Measurements from ENCODE around the gene FBLIM1.

The FBLIM1 gene

DNA sequence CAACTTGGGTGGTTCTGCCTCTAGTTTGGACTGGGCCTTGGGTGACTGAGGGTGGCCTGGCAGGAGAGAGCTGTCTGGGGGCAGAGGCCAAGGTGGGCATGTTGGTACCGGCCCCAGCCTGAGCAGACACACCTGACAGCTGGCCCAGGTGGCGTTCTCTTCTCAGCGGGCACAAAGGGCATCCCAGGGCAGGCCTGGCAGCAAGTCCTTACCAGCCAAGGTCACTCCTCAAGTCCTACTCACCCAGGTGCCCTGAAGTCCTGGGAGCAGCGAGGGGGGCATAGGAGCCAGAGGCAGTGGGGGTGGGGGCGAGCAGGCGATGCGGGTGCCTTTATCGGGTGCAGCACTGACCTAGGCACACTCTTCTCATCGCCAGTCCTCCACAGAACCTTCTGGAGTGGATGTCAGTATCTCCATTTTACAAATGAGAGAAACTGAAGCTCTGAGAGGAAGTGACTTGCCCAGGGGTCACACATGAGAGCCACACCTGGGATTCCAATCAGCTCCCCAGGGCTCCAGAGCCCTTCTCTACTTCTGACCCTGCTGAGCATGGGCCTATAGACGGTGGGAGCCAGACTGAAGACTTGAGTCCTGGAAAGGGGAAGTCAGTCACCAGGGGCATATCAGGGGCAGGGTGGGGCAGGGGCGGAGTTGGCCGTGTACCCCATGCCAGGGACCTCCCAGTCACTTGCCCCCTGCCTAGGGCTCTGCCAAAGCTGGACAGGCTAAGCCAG lies 23.1 kb upstream of the FBLIM1 start:
- TF ChIP-seq, protein P1, sequence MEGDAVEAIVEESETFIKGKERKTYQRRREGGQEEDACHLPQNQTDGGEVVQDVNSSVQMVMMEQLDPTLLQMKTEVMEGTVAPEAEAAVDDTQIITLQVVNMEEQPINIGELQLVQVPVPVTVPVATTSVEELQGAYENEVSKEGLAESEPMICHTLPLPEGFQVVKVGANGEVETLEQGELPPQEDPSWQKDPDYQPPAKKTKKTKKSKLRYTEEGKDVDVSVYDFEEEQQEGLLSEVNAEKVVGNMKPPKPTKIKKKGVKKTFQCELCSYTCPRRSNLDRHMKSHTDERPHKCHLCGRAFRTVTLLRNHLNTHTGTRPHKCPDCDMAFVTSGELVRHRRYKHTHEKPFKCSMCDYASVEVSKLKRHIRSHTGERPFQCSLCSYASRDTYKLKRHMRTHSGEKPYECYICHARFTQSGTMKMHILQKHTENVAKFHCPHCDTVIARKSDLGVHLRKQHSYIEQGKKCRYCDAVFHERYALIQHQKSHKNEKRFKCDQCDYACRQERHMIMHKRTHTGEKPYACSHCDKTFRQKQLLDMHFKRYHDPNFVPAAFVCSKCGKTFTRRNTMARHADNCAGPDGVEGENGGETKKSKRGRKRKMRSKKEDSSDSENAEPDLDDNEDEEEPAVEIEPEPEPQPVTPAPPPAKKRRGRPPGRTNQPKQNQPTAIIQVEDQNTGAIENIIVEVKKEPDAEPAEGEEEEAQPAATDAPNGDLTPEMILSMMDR (conservative IDR thresholded peaks at IDR 0.05; ENCODE audit: low read depth, low read length), result no peak
- no peak overlapping the region for H3K4me3 ChIP-seq (ENCODE audit: low read length)

GRCh38 chr1:15736038-15736891 lies 22.3 kb upstream of the FBLIM1 start, which contains the start of gene SLC25A34:
SLC25A34 (plus strand) TSS chr1:15736258; CDS start chr1:15736486, 228 bp downstream.
- TF ChIP-seq, protein P1 (conservative IDR thresholded peaks at IDR 0.05; ENCODE audit: low read depth, low read length), result no peak
- DNase-seq (ENCODE audit: low read depth), result no peak
- no peak within 1 kb of the TSS for H3K4me3 ChIP-seq (ENCODE audit: low read length)

More for the DNA sequence above, 23.1 kb upstream of the FBLIM1 start:
- DNase-seq (ENCODE audit: low read depth), result no peak

GRCh38 chr1:15736892-15737261 lies 21.7 kb upstream of the FBLIM1 start:
- no peak overlapping the region for H3K4me3 ChIP-seq (ENCODE audit: low read length)
- DNase-seq (ENCODE audit: low read depth), result no peak
- TF ChIP-seq, protein P1 (conservative IDR thresholded peaks at IDR 0.05; ENCODE audit: low read depth, low read length), result no peak

GRCh38 chr1:15737324-15738319 lies 21.0 kb upstream of the FBLIM1 start:
- no peak for DNase-seq (ENCODE audit: low read depth)
- H3K4me3 ChIP-seq (ENCODE audit: low read length), result no peak overlapping the region
- TF ChIP-seq, protein P1 (conservative IDR thresholded peaks at IDR 0.05; ENCODE audit: low read depth, low read length), result no peak

GRCh38 chr1:15738416-15739113 lies 20.0 kb upstream of the FBLIM1 start:
- TF ChIP-seq, protein P1 (conservative IDR thresholded peaks at IDR 0.05; ENCODE audit: low read depth, low read length), result no peak
- no peak overlapping the region for H3K4me3 ChIP-seq (ENCODE audit: low read length)
- DNase-seq (ENCODE audit: low read depth), result no peak

DNA sequence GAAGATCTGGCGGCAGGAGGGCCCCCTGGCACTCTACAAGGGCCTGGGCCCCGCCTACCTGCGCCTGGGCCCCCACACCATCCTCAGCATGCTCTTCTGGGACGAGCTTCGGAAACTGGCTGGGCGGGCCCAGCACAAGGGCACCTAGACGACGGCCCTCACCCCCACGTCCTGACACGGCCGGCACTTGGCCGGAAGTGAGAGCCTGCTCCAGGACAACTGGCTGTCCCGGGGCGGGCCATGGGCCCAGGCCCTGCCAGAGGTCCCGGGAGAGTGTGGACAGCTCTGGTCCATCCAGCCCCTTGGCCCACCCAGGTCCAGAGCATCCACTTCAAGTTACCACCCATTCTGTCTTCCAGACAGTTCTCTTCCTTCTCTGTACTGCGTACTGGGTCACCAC lies 19.3 kb upstream of the FBLIM1 start:
- DNase-seq (ENCODE audit: low read depth), result no peak
- H3K4me3 ChIP-seq (ENCODE audit: low read length), result no peak overlapping the region
- TF ChIP-seq, protein P1 (conservative IDR thresholded peaks at IDR 0.05; ENCODE audit: low read depth, low read length), result no peak
